Testis (tissue), 3 donors: ENCODE data around the gene SRGAP2B. TPM values are rescaled to one million over a fixed set of nuclear protein-coding genes. Genes with fewer than 3 reads are reported as not detected.
"Not testable (repeated sequence)": the region's sequence is repeated elsewhere in the genome, so short reads cannot be mapped to it uniquely, and the experiment has no call there.

Source experiments
- DNase-seq: peaks from one replicate; pipeline ENCODE4 v3.0.0-alpha.2; 2019
- H3K27ac ChIP-seq, 2 donors: fragments of 200-600 bp; sonication (generic); one replicate each; pipeline ENCODE4 v1.5.1; 2019
- H3K27me3 ChIP-seq: fragments of 200-600 bp; sonication (generic); one replicate; pipeline ENCODE4 v1.5.1; 2019
- H3K36me3 ChIP-seq: fragments of 200-600 bp; sonication (generic); one replicate; pipeline ENCODE4 v1.5.1; 2017; ENCODE audit warnings: low read depth; ENCODE audit errors: missing control alignments
- H3K4me1 ChIP-seq: fragments of 200-600 bp; sonication (generic); one replicate; pipeline ENCODE4 v1.5.1; 2019
- H3K4me3 ChIP-seq, 2 donors: fragments of 200-600 bp; sonication (generic); one replicate each; pipeline ENCODE4 v1.5.1; 2017 to 2019
- H3K9me3 ChIP-seq: fragments of 200-600 bp; sonication (generic); one replicate; pipeline ENCODE4 v1.5.1; 2017
- WGBS, 2 donors: methylation state at CpG; one replicate each; pipeline ENCODE4 v1.1.5; 2018; 5-methylcytosine and 5-hydroxymethylcytosine counted together
- intact Hi-C: fragments of 100-400 bp; cut with DNase I; formaldehyde crosslinking; loops from one replicate; pipeline ENCODE4 v1.15.1; 2023; ENCODE audit warnings: low total_unique reads
- polyA plus RNA-seq: library from polyadenylated mRNA; stranded (reverse); fragments of 350-450 nt; fragmentation: Illumina TruSeq; extraction: RNeasy Lipid Tissue Mini Kit (QIAGEN cat#74804); gene quantifications from one replicate; pipeline ENCODE4 v1.2.3, GENCODE V29; 2014; ENCODE audit warnings: low read depth, low replicate concordance; ENCODE audit not compliant: insufficient read depth
- total RNA-seq, 2 donors: library from RNA; depleted of rRNA; stranded (reverse); fragments of >200 nt; gene quantifications; one replicate each; pipeline ENCODE4 v1.2.3, GENCODE V29; 2016

The SRGAP2B gene
- total and polyA plus RNA-seq, 3 donors from 2014 or later = 9.8 to 12.9 (median 11.7) TPM

DNA sequence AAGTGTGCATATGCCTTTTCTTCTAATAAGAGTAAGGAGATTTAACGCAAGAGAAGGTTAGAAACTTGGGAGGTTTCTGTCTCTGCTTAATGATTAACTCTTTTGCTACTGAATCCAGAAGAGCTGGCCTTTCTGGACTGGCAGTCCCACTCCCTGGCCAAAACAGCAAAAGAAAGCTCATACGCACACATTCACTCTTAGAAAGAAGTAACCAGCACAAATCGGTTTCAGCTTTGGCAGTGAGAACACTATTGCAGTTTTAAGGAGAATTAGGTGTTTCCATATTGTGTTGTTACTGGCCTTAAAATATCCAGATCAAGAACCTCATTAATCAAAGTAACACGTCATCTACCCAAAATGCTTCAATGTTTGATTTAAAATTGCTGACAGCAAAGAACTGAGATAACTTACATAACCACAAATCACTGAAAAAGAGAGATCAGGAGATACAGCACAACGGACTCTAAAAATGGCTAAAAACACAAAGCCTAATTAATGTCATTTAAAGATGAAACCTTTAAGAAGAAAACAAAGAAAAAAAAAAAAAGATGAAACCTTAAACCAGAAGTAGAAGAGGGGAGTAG lies 16.2 kb downstream of the SRGAP2B start:
- DNase-seq, H3K4me3 ChIP-seq, H3K36me3 ChIP-seq, H3K9me3 ChIP-seq, H3K4me1 ChIP-seq, H3K27me3 ChIP-seq, intact Hi-C loops, H3K27ac ChIP-seq: not testable (repeated sequence)
- no CpG with 5 or more reads among the region's 5 CpGs for WGBS, 2 donors

DNA sequence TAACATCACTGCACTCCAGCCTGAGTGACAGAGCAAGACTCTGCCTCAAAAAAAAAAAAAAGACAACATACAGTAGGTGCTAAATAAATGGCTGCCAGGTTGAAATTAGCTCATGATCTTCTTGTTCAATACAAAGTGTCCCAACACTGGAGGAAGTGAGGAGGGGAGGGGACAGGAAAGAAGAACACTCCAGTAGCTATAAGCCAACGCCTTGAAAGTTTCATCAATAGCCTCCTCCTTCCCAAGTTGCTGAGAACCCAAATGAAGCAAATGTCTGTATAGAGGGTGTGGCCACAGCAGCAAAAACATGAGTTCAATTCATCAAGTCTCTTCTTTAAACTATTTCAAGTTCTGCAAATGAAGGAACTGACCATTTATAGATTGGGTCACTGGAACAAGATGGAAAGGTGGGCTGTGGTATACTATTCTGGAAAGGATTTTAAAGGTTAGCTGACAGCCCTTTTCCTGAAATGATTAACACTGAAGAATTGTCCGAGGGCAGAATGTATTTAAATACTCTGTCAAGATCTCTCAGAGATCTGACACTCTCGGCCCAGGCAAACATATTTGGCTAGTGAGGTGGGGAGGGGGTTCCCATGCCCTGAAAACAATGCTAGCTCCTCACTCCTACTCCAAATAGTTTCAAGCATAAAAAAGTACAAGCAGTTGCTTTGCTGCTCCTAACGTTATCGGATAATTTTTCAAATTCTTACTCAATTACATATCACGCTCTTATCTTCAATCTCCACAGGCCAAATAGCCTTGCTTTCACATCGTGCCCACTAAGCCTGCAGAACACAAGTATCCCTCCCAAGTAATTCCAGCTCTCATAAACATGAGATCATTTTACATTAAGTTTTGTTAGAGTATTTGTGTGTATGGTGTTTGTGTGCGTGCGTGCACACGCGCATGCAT lies 17.0 kb downstream of the SRGAP2B start:
- no CpG with 5 or more reads among the region's 11 CpGs for WGBS, 2 donors

DNA sequence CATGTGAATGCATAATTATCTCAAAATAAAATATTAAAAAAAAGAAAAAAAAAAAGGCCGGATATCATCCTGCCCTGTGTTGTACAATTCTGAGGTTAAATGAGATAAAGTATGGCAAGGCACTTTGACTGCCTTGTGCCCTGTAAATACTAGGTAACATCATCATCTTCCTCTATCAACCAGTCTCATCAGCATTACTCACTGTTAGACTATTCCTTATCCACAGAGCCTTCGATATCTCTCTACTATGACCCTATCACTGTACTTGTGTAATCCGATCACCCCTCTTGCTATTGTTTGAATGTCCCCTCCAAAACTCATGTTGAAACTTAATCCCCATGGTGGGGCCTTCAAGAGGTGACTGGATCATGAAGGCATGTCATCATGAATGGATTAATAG lies 18.3 kb downstream of the SRGAP2B start:
- WGBS, 2 donors = no CpG with 5 or more reads among the region's 3 CpGs

More for the DNA sequence above, 17.0 kb downstream of the SRGAP2B start:
- H3K4me1 ChIP-seq, H3K9me3 ChIP-seq, H3K27me3 ChIP-seq, intact Hi-C loops, H3K27ac ChIP-seq, H3K36me3 ChIP-seq, DNase-seq, H3K4me3 ChIP-seq: not testable (repeated sequence)

DNA sequence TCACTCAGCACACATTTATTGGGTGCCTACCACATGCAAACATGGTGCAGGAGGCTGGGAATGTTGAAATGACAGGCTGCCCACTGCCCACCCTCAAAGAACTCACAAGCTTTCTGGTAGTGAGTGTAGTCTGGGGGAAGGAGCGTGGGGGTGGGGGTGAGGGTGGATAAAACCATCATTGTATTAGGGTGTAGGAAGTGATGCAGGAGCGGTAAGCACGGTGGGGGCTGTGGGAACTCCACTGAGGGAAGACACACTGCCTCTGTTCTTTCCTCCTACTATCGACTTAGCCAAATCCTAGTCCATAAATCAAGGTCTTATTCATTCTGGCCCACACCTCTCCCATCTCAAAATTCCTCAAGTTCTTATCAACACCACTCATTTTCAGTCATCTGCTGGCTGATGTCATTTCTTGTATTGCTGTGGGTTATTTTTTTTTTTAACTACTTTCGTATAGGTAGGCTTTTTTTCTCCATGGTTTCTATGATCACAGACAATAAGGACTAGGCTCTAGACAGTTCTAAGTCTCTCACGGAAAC lies 21.0 kb downstream of the SRGAP2B start:
- H3K36me3 ChIP-seq, DNase-seq, H3K4me1 ChIP-seq, H3K27ac ChIP-seq, H3K27me3 ChIP-seq, H3K9me3 ChIP-seq, intact Hi-C loops, H3K4me3 ChIP-seq: not testable (repeated sequence)
- WGBS, 2 donors = 86% methylated on average over 3 of the region's 6 CpGs; no CpG with 5 or more reads in 1 of the 2 donors

More for the DNA sequence above, 18.3 kb downstream of the SRGAP2B start:
- H3K4me3 ChIP-seq, H3K4me1 ChIP-seq, H3K27me3 ChIP-seq, H3K36me3 ChIP-seq, H3K9me3 ChIP-seq, DNase-seq, intact Hi-C loops, H3K27ac ChIP-seq: not testable (repeated sequence)

DNA sequence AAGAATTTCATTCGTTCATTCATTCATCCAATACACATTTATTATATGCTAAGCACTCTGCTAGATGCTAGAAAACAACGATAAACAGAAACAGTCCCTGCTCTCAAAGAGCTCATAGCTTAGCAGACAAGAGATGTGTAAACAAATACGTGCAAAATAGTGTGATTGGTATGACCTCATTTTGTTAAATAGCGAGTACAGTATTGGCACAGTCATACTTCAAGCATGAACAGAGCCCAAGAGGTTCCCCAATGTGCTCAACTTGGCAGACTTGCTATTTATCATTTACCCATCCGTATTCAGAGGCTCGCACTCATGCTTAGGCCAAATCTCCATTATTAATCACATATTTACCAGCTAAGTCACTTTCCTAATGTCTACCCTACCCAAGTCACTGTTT lies 23.6 kb downstream of the SRGAP2B start:
- H3K4me3 ChIP-seq, H3K27ac ChIP-seq, intact Hi-C loops, H3K27me3 ChIP-seq, DNase-seq, H3K9me3 ChIP-seq, H3K4me1 ChIP-seq, H3K36me3 ChIP-seq: not testable (repeated sequence)
- WGBS, 2 donors = no CpG with 5 or more reads among the region's 6 CpGs

DNA sequence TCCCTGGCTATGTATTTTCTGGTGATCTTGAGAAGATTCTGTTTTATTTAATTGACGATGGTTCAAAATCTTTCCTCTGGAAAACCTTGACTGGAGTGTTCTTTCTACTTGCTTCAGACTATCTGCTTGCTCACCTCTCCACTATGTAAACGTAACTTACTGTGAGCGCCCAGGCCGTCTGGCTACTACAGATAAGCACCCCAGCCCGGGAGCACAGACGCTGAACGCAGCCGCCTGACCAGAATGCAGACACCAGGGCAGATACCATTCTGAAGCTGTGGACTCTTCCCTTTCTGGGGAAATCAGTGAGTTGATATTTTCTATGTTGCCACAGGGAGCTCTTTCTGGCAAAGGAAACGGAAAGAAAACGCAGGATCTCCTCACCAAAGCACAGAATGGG lies 28.6 kb downstream of the SRGAP2B start:
- H3K27ac ChIP-seq, H3K9me3 ChIP-seq, H3K4me3 ChIP-seq, DNase-seq, H3K4me1 ChIP-seq, H3K36me3 ChIP-seq, intact Hi-C loops, H3K27me3 ChIP-seq: not testable (repeated sequence)
- WGBS, 2 donors = no CpG with 5 or more reads among the region's 10 CpGs

DNA sequence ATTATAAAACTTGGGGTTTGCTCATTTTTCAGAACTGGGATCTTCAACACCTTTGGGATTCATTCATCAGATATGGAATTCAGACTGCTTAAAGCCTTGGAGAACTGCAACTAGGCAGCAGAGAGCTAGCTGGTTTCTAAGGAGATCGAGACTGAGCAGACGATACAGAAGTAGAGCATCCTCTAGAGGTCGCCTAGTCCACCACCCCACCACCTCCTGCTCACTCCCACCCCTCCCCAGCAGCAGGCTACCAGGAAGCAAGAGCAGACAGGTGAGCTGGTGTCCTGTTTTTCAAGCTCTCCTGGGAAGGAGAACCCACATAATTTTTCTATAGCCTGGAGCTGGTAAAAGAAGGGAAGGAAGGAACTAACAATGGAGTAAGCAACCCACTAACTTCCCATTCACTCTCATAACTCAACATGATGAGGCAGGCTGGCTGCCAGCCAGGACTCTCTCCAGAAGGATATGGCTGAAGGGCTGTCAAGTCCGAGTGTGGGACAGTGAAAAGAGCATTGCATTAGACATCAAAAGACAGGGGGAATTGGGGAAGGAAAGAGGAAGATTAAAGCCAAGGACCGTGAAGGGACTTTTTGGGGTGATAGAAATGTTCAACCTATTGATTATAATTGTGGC lies 29.8 kb downstream of the SRGAP2B start:
- H3K4me3 ChIP-seq, H3K27ac ChIP-seq, DNase-seq, H3K36me3 ChIP-seq, H3K9me3 ChIP-seq, H3K4me1 ChIP-seq, intact Hi-C loops, H3K27me3 ChIP-seq: not testable (repeated sequence)
- WGBS, 2 donors = no CpG with 5 or more reads among the region's 5 CpGs

DNA sequence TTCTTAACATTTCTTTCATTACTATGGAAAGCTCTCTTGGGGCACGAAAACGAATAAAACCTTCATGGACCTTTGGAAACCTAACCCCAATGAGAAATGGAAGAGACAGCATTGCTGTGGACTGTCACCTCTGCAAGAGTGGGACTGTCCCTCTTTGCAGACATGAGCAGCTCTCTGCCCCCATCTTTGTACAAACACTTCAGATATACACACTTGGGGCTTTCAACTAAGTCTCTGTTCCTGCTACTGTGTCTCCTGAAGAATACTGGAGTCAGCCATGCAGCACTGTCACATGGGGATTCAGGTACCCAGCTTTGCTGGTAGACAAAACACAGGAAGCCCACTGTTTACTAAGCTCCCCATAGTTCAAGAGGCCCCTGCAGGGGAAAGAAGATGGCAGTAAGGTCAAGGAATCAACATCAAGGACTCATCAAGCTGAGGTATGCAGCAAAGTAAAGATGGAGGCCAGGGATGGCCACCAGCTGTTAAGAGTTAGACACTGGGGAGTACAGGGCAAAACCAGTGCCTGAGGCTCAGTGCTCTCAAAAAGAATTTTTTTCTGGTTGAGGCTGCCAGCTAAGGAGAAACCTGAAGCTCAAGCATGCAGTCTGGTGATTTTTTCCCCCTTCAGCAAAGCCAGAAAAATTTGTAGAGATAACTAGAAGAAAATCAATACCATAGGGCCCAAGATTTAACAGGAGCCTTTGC lies 31.0 kb downstream of the SRGAP2B start:
- H3K9me3 ChIP-seq, H3K4me3 ChIP-seq, H3K36me3 ChIP-seq, DNase-seq, H3K4me1 ChIP-seq, intact Hi-C loops, H3K27me3 ChIP-seq, H3K27ac ChIP-seq: not testable (repeated sequence)
- no CpG with 5 or more reads among the region's 2 CpGs for WGBS, 2 donors

DNA sequence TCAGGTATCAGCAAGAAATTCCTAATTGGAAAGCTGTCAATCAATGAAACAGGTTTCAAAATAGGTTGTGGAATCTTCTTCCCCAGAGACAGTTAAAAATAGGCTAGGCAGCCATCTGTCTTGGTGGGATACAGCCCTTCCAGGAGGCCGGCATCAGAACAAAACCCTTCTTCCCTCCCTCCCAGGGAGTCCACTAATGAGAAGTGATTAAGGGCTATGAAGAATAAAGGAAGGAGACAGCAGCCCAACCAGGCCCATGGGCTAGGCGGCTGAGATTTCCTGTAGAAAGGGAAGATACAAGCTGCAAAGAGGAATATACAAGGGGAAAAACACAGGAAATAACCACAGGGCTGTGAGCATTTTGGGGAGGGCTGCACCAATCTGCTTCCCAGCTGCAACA lies 31.8 kb downstream of the SRGAP2B start:
- H3K9me3 ChIP-seq, H3K4me3 ChIP-seq, H3K27ac ChIP-seq, intact Hi-C loops, H3K4me1 ChIP-seq, H3K27me3 ChIP-seq, H3K36me3 ChIP-seq, DNase-seq: not testable (repeated sequence)
- 83 to 100% methylated on average over 1 of the region's 2 CpGs for WGBS, 2 donors

DNA sequence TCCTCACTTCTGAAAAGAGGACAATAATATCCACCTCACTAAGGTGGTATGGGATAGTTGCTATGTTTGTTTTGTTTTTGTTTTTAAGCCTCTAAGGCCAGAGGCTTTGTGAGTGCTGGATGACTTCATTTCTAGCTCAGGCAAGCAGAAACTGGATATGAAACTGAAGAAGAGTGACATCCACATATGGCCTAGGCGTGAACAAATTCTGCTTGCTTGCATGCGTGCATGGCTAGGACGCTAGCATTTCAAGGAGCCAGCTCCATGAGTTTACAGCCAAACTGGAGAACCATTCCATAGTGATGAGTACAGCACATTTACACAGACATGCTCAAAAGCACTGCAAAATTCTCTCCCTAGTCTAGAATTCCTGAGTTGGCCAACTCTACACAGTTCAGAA lies 36.9 kb downstream of the SRGAP2B start:
- no CpG with 5 or more reads among the region's 3 CpGs for WGBS, 2 donors

DNA sequence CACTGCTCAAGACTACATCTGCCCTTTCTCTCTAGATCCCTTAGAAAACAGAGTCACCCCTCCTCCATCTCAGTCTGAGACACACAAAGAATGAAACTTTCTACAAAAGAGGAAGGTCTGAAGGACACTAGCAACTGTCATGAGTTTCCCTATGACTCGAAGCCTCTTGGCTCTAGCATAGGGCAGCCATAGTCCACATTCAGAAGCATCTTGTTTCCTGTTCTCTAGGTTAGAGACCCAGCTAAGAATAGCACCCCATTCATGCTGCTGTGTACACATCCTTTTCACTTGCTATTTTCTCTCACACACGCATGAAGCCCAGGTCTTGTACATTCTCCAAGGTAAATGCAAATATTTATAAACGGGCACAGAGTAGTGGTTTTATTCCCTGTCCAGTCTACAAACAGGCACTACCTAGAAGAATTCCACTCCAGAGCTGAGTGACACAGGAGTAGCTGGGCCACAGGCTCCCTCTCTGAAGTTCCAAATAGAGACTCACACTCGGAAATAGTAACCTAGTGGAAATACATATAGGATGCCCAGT lies 39.8 kb downstream of the SRGAP2B start:
- H3K27me3 ChIP-seq, H3K4me3 ChIP-seq, H3K9me3 ChIP-seq, H3K36me3 ChIP-seq, H3K27ac ChIP-seq, H3K4me1 ChIP-seq, intact Hi-C loops, DNase-seq: not testable (repeated sequence)
- WGBS, 2 donors = no CpG with 5 or more reads among the region's 4 CpGs

More for the DNA sequence above, 36.9 kb downstream of the SRGAP2B start:
- H3K27ac ChIP-seq, H3K4me1 ChIP-seq, DNase-seq, H3K4me3 ChIP-seq, H3K27me3 ChIP-seq, H3K36me3 ChIP-seq, intact Hi-C loops, H3K9me3 ChIP-seq: not testable (repeated sequence)
